ACHN (cell line): ENCODE data around the gene CDKN1C.

Source experiments
- DNase-seq: peaks from one replicate; pipeline ENCODE4 v3.0.0-alpha.2; 2015
- in situ Hi-C: cut with HindIII; loops from 2 replicates; pipeline ENCODE4 v1.10.0; 2017; ENCODE audit warnings: low sequenced_read_pairs, low pct_ligation_motif_present, low pct_unique_long_range_greater_than_20kb

Gene CDKN1C

GRCh38 chr11:2924381-2924780 lies 38.8 kb upstream of the CDKN1C start:
- in situ Hi-C loops, result no loop called here
- DNase-seq, result no peak

GRCh38 chr11:2923446-2924375 lies 38.1 kb upstream of the CDKN1C start:
- no peak for DNase-seq
- in situ Hi-C loops, result no loop called here

- no peak for DNase-seq
- in situ Hi-C loops, result no loop called here
Observed at GRCh38 chr11:2922655-2923054, 37.1 kb upstream of the CDKN1C start.

- in situ Hi-C loops, result no loop called here
- DNase-seq, result no peak
Observed at GRCh38 chr11:2921742-2922493, 36.3 kb upstream of the CDKN1C start.

- no peak for DNase-seq
- in situ Hi-C loops, result no loop called here
Observed at GRCh38 chr11:2921261-2921660, 35.7 kb upstream of the CDKN1C start.

GRCh38 chr11:2920343-2920742 lies 34.8 kb upstream of the CDKN1C start:
- DNase-seq, result no peak
- in situ Hi-C loops, result no loop called here

GRCh38 chr11:2919837-2920236 lies 34.3 kb upstream of the CDKN1C start:
- in situ Hi-C loops, result no loop called here
- no peak for DNase-seq

- in situ Hi-C loops, result no loop called here
- DNase-seq, result no peak
Observed at GRCh38 chr11:2919188-2919587, 33.6 kb upstream of the CDKN1C start.

GRCh38 chr11:2917842-2918490 lies 32.4 kb upstream of the CDKN1C start:
- no peak for DNase-seq
- in situ Hi-C loops, result no loop called here

- in situ Hi-C loops, result no loop called here
- no peak for DNase-seq
Observed at GRCh38 chr11:2916892-2917645, 31.5 kb upstream of the CDKN1C start.

GRCh38 chr11:2916114-2916891 lies 30.7 kb upstream of the CDKN1C start:
- in situ Hi-C loops, result no loop called here
- DNase-seq, result no peak

- in situ Hi-C loops, result no loop called here
- no peak for DNase-seq
Observed at GRCh38 chr11:2915473-2915872, 29.9 kb upstream of the CDKN1C start.

GRCh38 chr11:2914455-2915195 lies 29.1 kb upstream of the CDKN1C start:
- DNase-seq, result no peak
- in situ Hi-C loops, result no loop called here

GRCh38 chr11:2913776-2914175 lies 28.2 kb upstream of the CDKN1C start:
- DNase-seq, result no peak
- in situ Hi-C loops, result no loop called here

- peak; percentile 51 for DNase-seq
- in situ Hi-C loops, result no loop called here
Observed at GRCh38 chr11:2913019-2913431, 27.4 kb upstream of the CDKN1C start.

GRCh38 chr11:2912498-2912897 lies 26.9 kb upstream of the CDKN1C start:
- in situ Hi-C loops, result no loop called here
- peak; percentile 87 for DNase-seq

GRCh38 chr11:2911785-2912391 lies 26.3 kb upstream of the CDKN1C start:
- no peak for DNase-seq
- in situ Hi-C loops, result no loop called here
